Stimulated activated memory B cell treated with anti-CD40 and anti-IgM and Interleukin-4, amounts not matched to agents 10 μg/mL and 1 μg/mL and 100 μg/mL, for 72 hours (primary cell): ENCODE data around the gene PACS2.

Source experiments
- ATAC-seq: fragments of 150-1000 bp; cut with Tn5 transposase; 2 replicates; pipeline ENCODE4 v1.10.0; 2021
- H3K27ac Mint-ChIP-seq: one replicate; pipeline ENCODE4 v1.8.0; 2022; ENCODE audit warnings: mild to moderate bottlenecking, mixed read lengths
- H3K27me3 Mint-ChIP-seq: one replicate; pipeline ENCODE4 v1.8.0; 2022; ENCODE audit warnings: mixed read lengths
- H3K36me3 Mint-ChIP-seq: one replicate; pipeline ENCODE4 v1.8.0; 2022; ENCODE audit warnings: mixed read lengths
- H3K4me1 Mint-ChIP-seq: one replicate; pipeline ENCODE4 v1.8.0; 2022; ENCODE audit warnings: mixed read lengths
- H3K4me3 Mint-ChIP-seq: one replicate; pipeline ENCODE4 v1.8.0; 2022; ENCODE audit warnings: mild to moderate bottlenecking, moderate library complexity, mixed read lengths
- H3K9me3 Mint-ChIP-seq: one replicate; pipeline ENCODE4 v1.8.0; 2022; ENCODE audit warnings: mixed read lengths

Gene PACS2

GRCh38 chr14:105384041-105384557 lies 69.6 kb downstream of the PACS2 start:
- H3K36me3 Mint-ChIP-seq: peaks cover 17% of the 10 kb centered on the region
- H3K4me1 Mint-ChIP-seq: peaks cover 6% of the 10 kb centered on the region
- no peak for ATAC-seq
- no peaks in the 10 kb centered on the region for H3K27me3 Mint-ChIP-seq
- H3K4me3 Mint-ChIP-seq: no peak overlapping the region
- no peaks in the 10 kb centered on the region for H3K9me3 Mint-ChIP-seq
- H3K27ac Mint-ChIP-seq: no peak overlapping the region

- H3K9me3 Mint-ChIP-seq: no peaks in the 10 kb centered on the region
- peaks cover 17% of the 10 kb centered on the region for H3K36me3 Mint-ChIP-seq
- H3K4me1 Mint-ChIP-seq: peaks cover 6% of the 10 kb centered on the region
- ATAC-seq: no peak
- no peak overlapping the region for H3K4me3 Mint-ChIP-seq
- H3K27me3 Mint-ChIP-seq: no peaks in the 10 kb centered on the region
- no peak overlapping the region for H3K27ac Mint-ChIP-seq
These were observed 70.2 kb downstream of the PACS2 start for GRCh38 chr14:105384605-105385321.

DNA sequence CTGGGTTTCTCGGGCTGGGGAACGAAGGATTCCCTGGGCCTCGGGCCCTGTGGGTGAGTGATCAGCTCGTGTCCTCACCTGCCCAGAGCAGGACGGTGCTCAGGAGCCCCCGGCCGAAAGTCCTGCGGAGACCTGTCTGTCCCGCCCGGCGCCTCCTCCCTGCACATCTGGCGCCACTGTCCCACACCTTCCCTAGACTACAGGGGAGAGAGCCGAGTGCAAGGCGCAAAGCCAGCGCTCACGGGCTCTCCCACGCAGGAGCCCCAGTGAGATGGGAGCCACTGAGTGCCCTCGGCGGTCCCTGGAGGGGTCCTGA lies 70.7 kb downstream of the PACS2 start:
- H3K27ac Mint-ChIP-seq: no peak overlapping the region
- no peaks in the 10 kb centered on the region for H3K9me3 Mint-ChIP-seq
- ATAC-seq: no peak
- H3K4me3 Mint-ChIP-seq: no peak overlapping the region
- peaks cover 17% of the 10 kb centered on the region for H3K36me3 Mint-ChIP-seq
- H3K27me3 Mint-ChIP-seq: no peaks in the 10 kb centered on the region
- peaks cover 11% of the 10 kb centered on the region for H3K4me1 Mint-ChIP-seq

GRCh38 chr14:105385698-105386365 lies 71.3 kb downstream of the PACS2 start:
- peaks cover 15% of the 10 kb centered on the region for H3K4me1 Mint-ChIP-seq
- H3K9me3 Mint-ChIP-seq: no peaks in the 10 kb centered on the region
- peaks cover 17% of the 10 kb centered on the region for H3K36me3 Mint-ChIP-seq
- no peak overlapping the region for H3K27ac Mint-ChIP-seq
- no peaks in the 10 kb centered on the region for H3K27me3 Mint-ChIP-seq
- no peak for ATAC-seq
- H3K4me3 Mint-ChIP-seq: no peak overlapping the region

DNA sequence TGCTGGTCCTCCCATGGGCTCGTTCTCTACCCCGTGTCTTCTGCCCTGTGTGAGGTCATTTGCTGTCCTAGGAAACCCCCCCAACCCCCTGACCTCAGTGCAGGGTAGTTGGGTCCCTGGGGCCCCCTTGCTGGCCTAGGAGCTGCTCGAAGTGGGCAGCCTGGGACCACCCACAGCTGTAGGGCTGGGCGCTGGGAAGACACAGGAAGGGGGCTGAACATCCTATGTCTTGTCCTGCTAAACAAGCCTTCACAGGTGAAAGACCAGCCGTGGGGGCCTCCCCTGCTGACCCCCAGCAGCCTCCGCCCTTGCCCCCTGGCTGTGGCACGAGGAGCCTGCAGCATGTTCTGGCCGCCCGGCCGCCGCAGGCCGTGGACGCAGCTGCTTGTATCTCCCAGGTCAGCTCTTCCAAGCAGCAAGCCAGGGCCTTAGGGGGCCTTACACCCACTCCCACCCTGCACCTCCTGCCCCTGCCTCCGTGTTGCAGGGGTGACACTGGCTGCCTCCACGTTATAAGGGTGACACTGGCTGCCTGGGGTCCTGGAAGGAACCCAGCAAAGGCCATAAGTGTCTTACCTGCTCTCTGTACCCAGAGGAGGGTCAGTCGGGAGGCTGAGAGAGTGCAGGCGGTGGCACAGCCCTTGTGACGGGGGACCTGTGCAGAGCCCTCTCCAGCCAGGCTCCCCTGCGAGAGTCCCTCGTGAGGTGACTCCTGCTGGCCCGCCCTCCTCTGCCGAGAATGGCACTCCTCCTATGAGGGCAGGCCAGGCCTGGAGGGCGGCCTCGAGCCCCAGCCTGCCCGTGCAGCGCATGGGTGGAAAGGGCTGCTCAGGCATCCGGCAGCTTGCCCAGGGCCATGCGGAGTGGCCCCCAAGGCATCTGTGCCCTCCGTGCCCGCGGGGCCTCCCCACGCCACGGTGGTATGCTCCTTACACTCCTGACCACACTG lies 72.3 kb downstream of the PACS2 start:
- Mint-ChIP-seq H3K4me3 (no peak overlapping the region), H3K36me3 (peaks cover 17% of the 10 kb centered on the region), H3K9me3 (no peaks in the 10 kb centered on the region), H3K4me1 (peaks cover 15% of the 10 kb centered on the region), H3K27ac (no peak overlapping the region), H3K27me3 (no peaks in the 10 kb centered on the region)
- ATAC-seq: no peak

DNA sequence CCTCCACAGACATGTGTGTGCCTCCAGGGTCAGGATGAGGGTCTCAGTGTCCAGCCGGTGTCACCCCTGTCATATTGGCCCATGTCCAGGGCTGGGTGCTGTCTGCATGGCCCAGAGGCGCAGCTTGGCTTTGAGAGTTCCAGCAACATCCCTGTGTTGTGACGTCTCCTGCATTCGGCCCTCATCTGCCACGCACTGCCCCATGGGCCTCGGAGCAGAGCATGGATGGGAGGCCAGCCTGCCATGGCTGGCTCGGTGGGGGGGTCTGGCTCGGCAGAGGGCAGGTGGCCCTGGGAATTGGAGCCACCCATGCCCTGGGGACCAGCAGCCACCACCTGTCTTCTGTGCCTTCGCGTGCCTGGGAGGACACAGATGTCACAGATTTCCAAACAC lies 73.0 kb downstream of the PACS2 start:
- no peaks in the 10 kb centered on the region for H3K27me3 Mint-ChIP-seq
- ATAC-seq: no peak
- H3K9me3 Mint-ChIP-seq: no peaks in the 10 kb centered on the region
- H3K36me3 Mint-ChIP-seq: peaks cover 15% of the 10 kb centered on the region
- H3K27ac Mint-ChIP-seq: no peak overlapping the region
- H3K4me1 Mint-ChIP-seq: peaks cover 15% of the 10 kb centered on the region
- no peak overlapping the region for H3K4me3 Mint-ChIP-seq

DNA sequence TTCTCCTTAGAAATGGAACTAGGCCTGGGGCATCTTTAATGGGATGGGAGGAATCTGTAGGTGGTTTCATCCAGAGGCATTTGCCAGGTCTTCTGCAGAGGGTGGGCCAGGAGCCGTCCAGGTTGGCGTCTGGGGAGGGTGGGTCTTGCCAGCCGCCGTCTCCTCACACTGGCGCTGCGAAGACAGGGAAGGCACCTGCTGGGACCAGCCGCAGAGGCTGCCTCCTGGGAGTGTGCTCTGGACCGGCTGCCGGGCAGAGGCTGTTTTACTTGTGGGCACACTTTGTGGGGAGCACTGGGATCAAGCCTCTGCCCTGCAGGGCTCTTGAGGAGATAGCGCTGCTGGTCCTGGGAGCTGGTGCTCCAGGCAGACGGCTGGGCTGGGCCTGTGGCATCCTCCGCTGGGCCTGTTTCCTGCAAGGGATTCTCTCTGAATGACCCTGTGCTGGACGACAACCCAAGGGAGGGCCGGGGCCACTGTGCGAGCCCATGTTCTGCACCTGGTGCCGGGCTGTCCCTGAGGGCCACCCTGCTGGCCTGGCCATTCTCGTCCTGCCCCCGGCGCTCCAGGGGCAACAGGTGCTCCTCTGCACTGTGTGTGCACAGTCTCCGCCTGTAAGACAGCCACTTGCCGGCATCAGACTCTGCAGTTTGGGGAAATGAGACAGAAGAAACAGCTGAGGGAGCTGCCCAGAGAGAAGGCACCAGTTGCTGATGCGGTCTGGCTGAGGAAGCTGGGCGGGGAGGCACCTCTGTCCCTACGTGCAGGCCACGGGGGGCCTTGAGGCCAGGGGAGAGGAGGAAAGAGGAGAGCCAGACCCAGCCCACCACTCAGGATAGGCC lies 73.8 kb downstream of the PACS2 start:
- Mint-ChIP-seq H3K36me3 (peaks cover 7% of the 10 kb centered on the region), H3K4me1 (peaks cover 15% of the 10 kb centered on the region), H3K27ac (no peak overlapping the region), H3K27me3 (no peaks in the 10 kb centered on the region), H3K9me3 (no peaks in the 10 kb centered on the region), H3K4me3 (no peak overlapping the region)
- no peak for ATAC-seq

- Mint-ChIP-seq H3K27me3 (no peaks in the 10 kb centered on the region), H3K4me1 (peaks cover 15% of the 10 kb centered on the region), H3K9me3 (no peaks in the 10 kb centered on the region), H3K36me3 (peaks cover under 1% of the 10 kb centered on the region), H3K27ac (no peak overlapping the region), H3K4me3 (no peak overlapping the region)
- ATAC-seq: no peak
These were observed 74.4 kb downstream of the PACS2 start for GRCh38 chr14:105388976-105389375.

- no peaks in the 10 kb centered on the region for H3K27me3 Mint-ChIP-seq
- H3K9me3 Mint-ChIP-seq: no peaks in the 10 kb centered on the region
- no peak overlapping the region for H3K27ac Mint-ChIP-seq
- H3K36me3 Mint-ChIP-seq: no peaks in the 10 kb centered on the region
- H3K4me3 Mint-ChIP-seq: no peak overlapping the region
- no peak for ATAC-seq
- peaks cover 15% of the 10 kb centered on the region for H3K4me1 Mint-ChIP-seq
These were observed 75.0 kb downstream of the PACS2 start for GRCh38 chr14:105389534-105389933.

DNA sequence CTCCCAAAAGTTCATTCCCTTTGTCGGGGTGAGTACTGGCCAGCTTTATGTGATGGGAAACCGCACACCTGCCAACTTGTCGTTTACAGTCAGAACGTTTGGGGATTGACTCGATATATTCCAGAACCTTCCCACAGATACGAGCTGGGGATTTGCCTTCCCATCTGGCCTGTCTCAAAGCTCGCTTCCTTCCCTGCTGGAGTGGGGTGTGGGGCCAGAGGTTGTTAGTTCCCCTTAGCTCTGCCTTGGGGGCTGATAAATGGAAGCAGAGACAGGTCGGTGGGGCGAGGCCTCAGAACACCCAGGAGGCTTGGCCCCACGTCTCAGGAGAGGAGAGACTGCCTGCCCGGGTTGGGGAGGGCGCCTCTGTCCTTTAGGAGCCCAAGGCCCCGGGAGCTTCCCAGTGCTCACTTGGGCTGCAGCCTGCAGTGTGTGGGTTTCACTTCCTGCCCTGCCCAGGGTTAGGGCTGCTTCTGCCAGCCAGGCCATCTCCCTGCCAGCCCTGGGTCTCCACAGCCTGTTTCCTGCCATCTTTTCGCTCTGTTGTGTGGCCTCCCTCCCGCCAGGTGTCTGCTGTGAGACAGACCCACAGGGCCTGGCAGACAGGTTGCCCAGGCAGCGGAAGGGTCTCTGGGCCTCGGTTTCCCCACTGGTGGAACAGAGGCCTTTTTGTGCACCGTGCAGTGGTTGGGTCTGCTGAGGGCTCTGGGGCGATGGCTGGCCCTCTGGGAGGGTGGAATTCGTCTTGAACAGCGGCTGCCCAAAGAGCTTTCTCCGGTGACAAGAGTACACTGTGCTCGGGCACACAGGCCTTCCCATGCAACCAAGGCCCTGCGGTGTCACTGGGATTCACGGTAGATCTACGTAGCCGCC lies 75.7 kb downstream of the PACS2 start:
- ATAC-seq: peak; percentile 35
- H3K9me3 Mint-ChIP-seq: no peaks in the 10 kb centered on the region
- no peaks in the 10 kb centered on the region for H3K36me3 Mint-ChIP-seq
- H3K4me3 Mint-ChIP-seq: no peak overlapping the region
- H3K4me1 Mint-ChIP-seq: peaks cover 15% of the 10 kb centered on the region
- no peaks in the 10 kb centered on the region for H3K27me3 Mint-ChIP-seq
- H3K27ac Mint-ChIP-seq: peak overlapping the region; percentile 47

- no peak for ATAC-seq
- Mint-ChIP-seq H3K36me3 (no peaks in the 10 kb centered on the region), H3K9me3 (no peaks in the 10 kb centered on the region), H3K4me3 (no peak overlapping the region), H3K27me3 (no peaks in the 10 kb centered on the region), H3K4me1 (peaks cover 15% of the 10 kb centered on the region), H3K27ac (no peak overlapping the region)
These were observed 76.4 kb downstream of the PACS2 start for GRCh38 chr14:105390849-105391500.

- Mint-ChIP-seq H3K36me3 (no peaks in the 10 kb centered on the region), H3K4me3 (no peak overlapping the region), H3K27ac (no peak overlapping the region), H3K9me3 (no peaks in the 10 kb centered on the region), H3K4me1 (peaks cover 15% of the 10 kb centered on the region), H3K27me3 (no peaks in the 10 kb centered on the region)
- ATAC-seq: no peak
These were observed 77.0 kb downstream of the PACS2 start for GRCh38 chr14:105391541-105391940.

- Mint-ChIP-seq H3K27me3 (no peaks in the 10 kb centered on the region), H3K9me3 (no peaks in the 10 kb centered on the region), H3K4me1 (peaks cover 15% of the 10 kb centered on the region), H3K36me3 (no peaks in the 10 kb centered on the region), H3K27ac (no peak overlapping the region), H3K4me3 (no peak overlapping the region)
- ATAC-seq: no peak
These were observed 77.9 kb downstream of the PACS2 start for GRCh38 chr14:105392131-105393090.
